HepG2 (cell line): ENCODE measurements around the gene ATP2A3. TPM values are rescaled to one million over a fixed set of nuclear protein-coding genes. Genes with fewer than 3 reads are reported as not detected.
A peak's percentile ranks its signal among the peaks of the same experiment; 100 is the strongest.

Experiments used
- AHR ChIP-seq: IDR thresholded peaks from 2 replicates; pipeline ENCODE4 v1.6.1; 2018; ENCODE audit warnings: missing genetic modification reagents, missing compliant biosample characterization
- BHLHE40 ChIP-seq: IDR thresholded peaks from 2 replicates; pipeline ENCODE4 v1.6.1; 2011; ENCODE audit warnings: low read length, improper control_type of control experiment
- CREM ChIP-seq, 2 experiments: sonication (generic) in 1 of 2; formaldehyde crosslinking in 1 of 2; IDR thresholded peaks; 2 replicates each; pipeline versions ENCODE4 v1.4.0 to v1.6.1; 2016 to 2020; ENCODE audit warnings: antibody characterized with exemption in 1 of 2, mild to moderate bottlenecking in 1 of 2, missing genetic modification reagents in 1 of 2
- CTCF ChIP-seq: sonication (generic); formaldehyde crosslinking; IDR thresholded peaks from 2 replicates; pipeline ENCODE4 v1.5.0; 2020; ENCODE audit warnings: mild to moderate bottlenecking, missing genetic modification reagents, moderate library complexity
- ELF3 ChIP-seq: IDR thresholded peaks from 2 replicates; pipeline ENCODE4 v1.6.1; 2016; ENCODE audit warnings: missing genetic modification reagents, missing compliant biosample characterization
- HNF1B ChIP-seq: sonication (generic); formaldehyde crosslinking; IDR thresholded peaks from 2 replicates; pipeline ENCODE4 v1.5.1; 2020; ENCODE audit warnings: mild to moderate bottlenecking, moderate library complexity, missing genetic modification reagents
- HNRNPLL ChIP-seq: fragments of 200-400 bp; formaldehyde crosslinking; IDR thresholded peaks from 2 replicates; pipeline ENCODE4 v1.6.1; 2017; ENCODE audit warnings: mild to moderate bottlenecking, low read depth, low read length; ENCODE audit not compliant: poor library complexity, severe bottlenecking
- KLF11 ChIP-seq: IDR thresholded peaks from 2 replicates; pipeline ENCODE4 v1.6.1; 2016; ENCODE audit warnings: missing compliant biosample characterization
- MED8 ChIP-seq: sonication (generic); formaldehyde crosslinking; IDR thresholded peaks from 2 replicates; pipeline ENCODE4 v1.8.1; 2023; ENCODE audit warnings: mild to moderate bottlenecking, missing genetic modification reagents; ENCODE audit not compliant: insufficient replicate concordance
- PAF1 ChIP-seq: IDR thresholded peaks from 2 replicates; pipeline ENCODE4 v1.6.1; 2016; ENCODE audit warnings: missing genetic modification reagents, missing compliant biosample characterization
- RXRA ChIP-seq: sonication (generic); formaldehyde crosslinking; IDR thresholded peaks from 2 replicates; pipeline ENCODE4 v1.5.1; 2020; ENCODE audit warnings: missing genetic modification reagents
- RXRB ChIP-seq: IDR thresholded peaks from 2 replicates; pipeline ENCODE4 v1.6.1; 2016; ENCODE audit warnings: borderline replicate concordance, missing genetic modification reagents, missing compliant biosample characterization
- YY1 ChIP-seq: IDR thresholded peaks from 2 replicates; pipeline ENCODE4 v1.6.1; 2011; ENCODE audit warnings: low read length, low read depth, moderate library complexity, mild to moderate bottlenecking; ENCODE audit not compliant: insufficient read depth, insufficient replicate concordance
- ZBTB1 ChIP-seq: sonication (generic); formaldehyde crosslinking; IDR thresholded peaks from 2 replicates; pipeline ENCODE4 v1.4.0; 2020; ENCODE audit warnings: missing genetic modification reagents, borderline replicate concordance
- ZBTB25 ChIP-seq: IDR thresholded peaks from 2 replicates; pipeline ENCODE4 v1.6.1; 2018; ENCODE audit warnings: missing genetic modification reagents
- ZBTB33 ChIP-seq: sonication (generic); formaldehyde crosslinking; IDR thresholded peaks from 2 replicates; pipeline ENCODE4 v1.4.0; 2020; ENCODE audit warnings: missing genetic modification reagents
- ZC3H4 ChIP-seq: sonication (generic); formaldehyde crosslinking; IDR thresholded peaks from 2 replicates; pipeline ENCODE4 v1.4.0; 2020; ENCODE audit warnings: missing genetic modification reagents, borderline replicate concordance
- ZFP1 ChIP-seq: IDR thresholded peaks from 2 replicates; pipeline ENCODE4 v1.6.1; 2016
- ZNF136 ChIP-seq: sonication (generic); formaldehyde crosslinking; IDR thresholded peaks from 2 replicates; pipeline ENCODE4 v1.8.1; 2022; ENCODE audit warnings: low read depth, mild to moderate bottlenecking, moderate library complexity, missing genetic modification reagents
- ZNF317 ChIP-seq: sonication (generic); formaldehyde crosslinking; IDR thresholded peaks from 2 replicates; pipeline ENCODE4 v1.5.0; 2020; ENCODE audit warnings: mild to moderate bottlenecking, missing genetic modification reagents
- ZNF33A ChIP-seq: sonication (generic); formaldehyde crosslinking; IDR thresholded peaks from 2 replicates; pipeline ENCODE4 v1.5.1; 2020; ENCODE audit warnings: missing genetic modification reagents, mild to moderate bottlenecking, moderate library complexity, borderline replicate concordance
- ZNF619 ChIP-seq: sonication (generic); formaldehyde crosslinking; IDR thresholded peaks from 2 replicates; pipeline ENCODE4 v1.4.0; 2020; ENCODE audit warnings: mild to moderate bottlenecking, missing genetic modification reagents
- ZNF724P ChIP-seq: sonication (generic); formaldehyde crosslinking; IDR thresholded peaks from 2 replicates; pipeline ENCODE4 v1.8.0; 2022; ENCODE audit warnings: missing genetic modification reagents, borderline replicate concordance
- ZNF75D ChIP-seq: sonication (generic); formaldehyde crosslinking; IDR thresholded peaks from 2 replicates; pipeline ENCODE4 v1.8.1; 2023; ENCODE audit warnings: missing genetic modification reagents, mild to moderate bottlenecking, borderline replicate concordance
- ZNF816 ChIP-seq: sonication (generic); formaldehyde crosslinking; IDR thresholded peaks from 2 replicates; pipeline ENCODE4 v1.8.0; 2022; ENCODE audit warnings: missing genetic modification reagents, mild to moderate bottlenecking, borderline replicate concordance
- polyA plus RNA-seq, 8 experiments: library from polyadenylated mRNA; depleted of rRNA in 3 of 8; stranded (reverse) in 7 of 8; unstranded in 1 of 8; fragments of >200 nt; fragmentation: Illumina TruSeq in 4 of 8; extraction: Trizol in 4 of 8; gene quantifications; 2 replicates each; pipeline versions ENCODE4 v1.2.1 to v1.2.3, GENCODE V29; 2011 to 2016; ENCODE audit warnings: low read depth in 4 of 8, missing spikeins in 1 of 8, mixed read lengths in 1 of 8; ENCODE audit not compliant: insufficient read depth in 1 of 8
- total RNA-seq, 5 experiments: library from RNA; depleted of rRNA; stranded (reverse); fragments of >200 nt; fragmentation: Illumina TruSeq; extraction: Trizol; gene quantifications; 2 replicates each; pipeline ENCODE4 v1.2.3, GENCODE V29; 2016; ENCODE audit warnings: low read depth in 1 of 5

ATP2A3 gene
- total and polyA plus RNA-seq, 2 of the 13 experiments (the other 11 are each of a cell fraction or from before 2014, with no cell fraction given) = 0.07 TPM; not detected in 1

GRCh38 chr17:3935140-3935542 lies 29.1 kb downstream of the ATP2A3 start (continued):
- 0 out of 2 replicates have a peak, but pooled peaks have one; percentile 37 for TF ChIP-seq ELF3
- peak; percentile 96 for TF ChIP-seq CTCF (CRISPR knock-in tag)
- TF ChIP-seq BHLHE40 = peak; percentile 37; the same call in 1 of the 2 replicates
- no peak for TF ChIP-seq ZFP1
- TF ChIP-seq AHR (CRISPR knock-in tag) = no peak
- peak; percentile 58; the same call in 1 of the 2 replicates for TF ChIP-seq ZBTB25 (CRISPR knock-in tag)
- no peak for TF ChIP-seq ZNF136
- TF ChIP-seq YY1 = peak; percentile 78
- TF ChIP-seq ZBTB33 = peak; percentile 11; the same call in 1 of the 2 replicates
- TF ChIP-seq RXRA (CRISPR knock-in tag) = peak; percentile 41; the same call in 1 of the 2 replicates
- TF ChIP-seq ZBTB1 = no peak
- TF ChIP-seq ZNF724P (CRISPR knock-in tag) = peak; percentile 35; the same call in 1 of the 2 replicates
- TF ChIP-seq ZNF317 (CRISPR knock-in tag) = 0 out of 2 replicates have a peak, but pooled peaks have one; percentile 43
- TF ChIP-seq ZNF619 (CRISPR knock-in tag) = 0 out of 2 replicates have a peak, but pooled peaks have one; percentile 63
- TF ChIP-seq ZNF33A = no peak
- TF ChIP-seq RXRB (CRISPR knock-in tag) = 0 out of 2 replicates have a peak, but pooled peaks have one; percentile 33
- no peak for TF ChIP-seq PAF1 (CRISPR knock-in tag)
- no peak for TF ChIP-seq KLF11 (CRISPR knock-in tag)
- TF ChIP-seq ZNF75D (CRISPR knock-in tag) = no peak
- TF ChIP-seq HNRNPLL = peak; percentile 91
- no peak for TF ChIP-seq ZC3H4 (CRISPR knock-in tag)
- 0 out of 2 replicates have a peak, but pooled peaks have one; percentile 29 for TF ChIP-seq HNF1B (CRISPR knock-in tag)
- TF ChIP-seq CREM (IDR thresholded peaks at IDR 0.05) = no peak
- no peak for TF ChIP-seq CREM (CRISPR knock-in tag; IDR thresholded peaks at IDR 0.05)
- TF ChIP-seq ZNF816 = no peak
- no peak for TF ChIP-seq MED8
